CD4-positive, CD25-positive, alpha-beta regulatory T cell (primary cell): ENCODE measurements around the gene ACTL10. TPM values are rescaled to one million over a fixed set of nuclear protein-coding genes. Genes with fewer than 3 reads are reported as not detected.
A peak's percentile ranks its signal among the peaks of the same experiment; 100 is the strongest.

ENCODE experiments used
- ATAC-seq, 2 donors: fragments of 150-1000 bp; cut with Tn5 transposase; one replicate each; pipeline ENCODE4 v1.10.0; 2021; ENCODE audit warnings: low read depth in 2 of 2, moderate number of reproducible peaks in 2 of 2, moderate library complexity in 1 of 2
- DNase-seq, 3 donors: peaks; one replicate each; pipeline versions ENCODE4 v3.0.0 to v3.0.0-alpha.2; 2012 to 2022; ENCODE audit warnings: mixed read lengths in 1 of 3
- H3K27ac ChIP-seq: one replicate; pipeline ENCODE4 v1.7.0; 2013; ENCODE audit warnings: mild to moderate bottlenecking, low read length; ENCODE audit not compliant: insufficient read depth, poor library complexity, severe bottlenecking
- H3K27me3 ChIP-seq: one replicate; pipeline ENCODE4 v1.7.0; 2013; ENCODE audit warnings: low read length; ENCODE audit not compliant: control insufficient read depth, insufficient read depth
- H3K36me3 ChIP-seq: one replicate; pipeline ENCODE4 v1.7.0; 2013; ENCODE audit warnings: mild to moderate bottlenecking, low read length, moderate library complexity; ENCODE audit not compliant: control insufficient read depth, insufficient read depth
- H3K4me1 ChIP-seq: 2 replicates; pipeline ENCODE4 v1.7.0; 2013; ENCODE audit warnings: mild to moderate bottlenecking, low read length; ENCODE audit not compliant: insufficient read depth, control insufficient read depth, poor library complexity, severe bottlenecking
- H3K4me3 ChIP-seq: one replicate; pipeline ENCODE4 v1.7.0; 2013; ENCODE audit warnings: low read depth, mild to moderate bottlenecking, low read length, moderate library complexity
- H3K9me3 ChIP-seq, 2 experiments: 1 replicate in 1 of 2; 2 replicates in 1 of 2; pipeline ENCODE4 v1.7.0; 2013; ENCODE audit warnings: low read length in 2 of 2, mild to moderate bottlenecking in 1 of 2, moderate library complexity in 1 of 2; ENCODE audit not compliant: control insufficient read depth in 2 of 2
- H3K27ac Mint-ChIP-seq, 3 donors: one replicate each; pipeline ENCODE4 v1.8.0; 2020 to 2022; ENCODE audit warnings: mild to moderate bottlenecking in 3 of 3, mixed read lengths in 3 of 3, moderate library complexity in 2 of 3
- H3K27me3 Mint-ChIP-seq: one replicate; pipeline ENCODE4 v1.8.0; 2022; ENCODE audit warnings: mild to moderate bottlenecking, mixed read lengths
- H3K36me3 Mint-ChIP-seq: one replicate; pipeline ENCODE4 v1.8.0; 2020; ENCODE audit warnings: mixed read lengths
- H3K4me1 Mint-ChIP-seq, 4 donors: one replicate each; pipeline ENCODE4 v1.8.0; 2020 to 2022; ENCODE audit warnings: mixed read lengths in 4 of 4, mild to moderate bottlenecking in 1 of 4
- H3K4me3 Mint-ChIP-seq, 4 donors: one replicate each; pipeline ENCODE4 v1.8.0; 2020 to 2022; ENCODE audit warnings: mild to moderate bottlenecking in 4 of 4, mixed read lengths in 4 of 4, moderate library complexity in 3 of 4
- H3K9me3 Mint-ChIP-seq, 7 donors: one replicate each; pipeline ENCODE4 v1.8.0; 2020 to 2022; ENCODE audit warnings: mixed read lengths in 7 of 7, mild to moderate bottlenecking in 3 of 7, moderate library complexity in 2 of 7
- polyA plus RNA-seq, 4 donors: library from polyadenylated mRNA; unstranded; fragments of 300-500 nt; fragmentation: Illumina TruSeq; gene quantifications; one replicate each; pipeline ENCODE4 v1.2.3, GENCODE V29; 2021
- total RNA-seq: library from RNA; stranded (reverse); gene quantifications from one replicate; pipeline ENCODE4 v1.2.3, GENCODE V29; 2022

ACTL10 gene
- total and polyA plus RNA-seq, 5 donors from 2014 or later, result 2.0 to 11.6 (median 8.4) TPM

DNA sequence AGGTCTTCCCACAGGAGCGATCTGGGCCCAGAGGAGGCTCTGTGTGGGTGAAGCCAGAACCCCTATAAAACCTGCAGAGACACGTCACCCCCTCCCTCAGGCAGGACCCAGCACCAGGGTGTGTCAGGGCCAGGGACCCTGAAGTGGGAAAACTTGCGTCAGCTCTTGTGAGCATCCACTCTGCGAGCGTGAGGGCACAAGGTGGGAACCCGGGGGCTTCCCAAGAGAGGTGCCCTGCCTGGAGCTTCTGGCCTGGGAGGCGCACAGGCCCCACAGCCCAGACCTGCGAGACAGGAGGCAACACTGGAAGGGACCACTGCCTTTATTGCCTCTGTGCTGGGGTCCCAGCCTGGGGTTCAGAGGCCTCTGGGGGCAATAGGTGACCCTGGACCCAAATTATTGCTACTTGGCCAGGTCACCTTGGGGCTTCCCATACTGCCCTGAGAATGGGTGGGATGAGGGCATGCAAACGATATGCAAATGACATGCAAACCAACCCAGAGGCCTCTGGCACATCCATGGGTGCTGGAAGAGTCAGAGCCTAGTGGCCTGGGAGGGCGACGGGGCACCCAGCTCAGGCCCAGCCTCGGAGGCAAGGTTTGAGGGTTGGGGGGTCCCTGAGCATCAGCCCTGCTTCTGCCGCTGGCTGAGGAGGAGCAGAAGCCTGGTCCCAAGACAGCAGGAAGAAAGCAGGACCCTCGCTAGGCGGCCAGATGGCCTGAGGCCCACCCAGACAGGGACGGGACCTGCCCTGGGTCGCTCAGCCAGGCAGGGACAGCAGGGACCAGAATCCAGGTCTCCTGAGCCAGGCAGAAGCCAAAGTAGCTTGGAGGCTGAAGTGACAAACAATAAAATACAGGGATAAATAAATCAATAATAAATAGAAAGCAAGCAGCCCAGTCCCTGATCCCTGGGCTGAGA lies 9.7 kb upstream of the ACTL10 start:
- Histone ChIP-seq H3K36me3 (no peaks in the 10 kb centered on the region), H3K4me3 (no peak overlapping the region), H3K27me3 (no peaks in the 10 kb centered on the region), H3K27ac (no peak overlapping the region), H3K9me3 (no peaks in the 10 kb centered on the region), H3K4me1 (peaks cover 2% of the 10 kb centered on the region)
- Mint-ChIP-seq H3K9me3 (no peaks in the 10 kb centered on the region), H3K27me3 (no peaks in the 10 kb centered on the region), H3K36me3 (no peaks in the 10 kb centered on the region), H3K27ac (no peak overlapping the region), H3K4me3 (no peak overlapping the region), H3K4me1 (peaks cover 2 to 17% (median 9%) of the 10 kb centered on the region in 4 donors)
- DNase-seq (no peak), ATAC-seq (no peak)

DNA sequence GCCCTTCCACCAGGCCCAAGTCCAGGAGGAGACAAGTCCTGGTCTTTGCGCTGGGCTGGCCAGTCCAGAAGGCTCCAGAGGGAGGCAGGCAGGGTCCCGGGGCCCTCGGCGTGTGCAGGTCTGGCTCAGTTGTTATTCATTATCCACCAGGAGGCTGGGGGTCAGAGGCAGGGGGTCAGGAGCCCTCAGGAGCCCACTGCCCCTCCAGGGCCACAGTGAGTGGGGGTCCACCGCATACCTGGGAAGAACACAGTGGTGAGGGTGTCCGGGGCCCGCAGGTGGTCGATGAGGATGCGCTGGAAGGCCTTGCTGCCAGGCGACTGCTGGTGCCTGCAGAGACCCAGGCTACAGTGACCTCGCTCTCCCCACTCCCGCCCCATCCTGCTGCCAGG lies 9.0 kb upstream of the ACTL10 start:
- DNase-seq (no peak), ATAC-seq (no peak)
- Histone ChIP-seq H3K27ac (no peak overlapping the region), H3K27me3 (no peaks in the 10 kb centered on the region), H3K4me3 (no peak overlapping the region), H3K4me1 (peaks cover 8% of the 10 kb centered on the region), H3K9me3 (no peaks in the 10 kb centered on the region), H3K36me3 (no peaks in the 10 kb centered on the region)
- H3K4me1 Mint-ChIP-seq, result peaks cover under 1 to 16% (median 8%) of the 10 kb centered on the region in 4 donors
- no peaks in the 10 kb centered on the region for H3K27me3 Mint-ChIP-seq
- H3K27ac Mint-ChIP-seq, result no peak overlapping the region
- H3K4me3 Mint-ChIP-seq, result no peak overlapping the region
- H3K9me3 Mint-ChIP-seq, result no peaks in the 10 kb centered on the region
- no peaks in the 10 kb centered on the region for H3K36me3 Mint-ChIP-seq

DNA sequence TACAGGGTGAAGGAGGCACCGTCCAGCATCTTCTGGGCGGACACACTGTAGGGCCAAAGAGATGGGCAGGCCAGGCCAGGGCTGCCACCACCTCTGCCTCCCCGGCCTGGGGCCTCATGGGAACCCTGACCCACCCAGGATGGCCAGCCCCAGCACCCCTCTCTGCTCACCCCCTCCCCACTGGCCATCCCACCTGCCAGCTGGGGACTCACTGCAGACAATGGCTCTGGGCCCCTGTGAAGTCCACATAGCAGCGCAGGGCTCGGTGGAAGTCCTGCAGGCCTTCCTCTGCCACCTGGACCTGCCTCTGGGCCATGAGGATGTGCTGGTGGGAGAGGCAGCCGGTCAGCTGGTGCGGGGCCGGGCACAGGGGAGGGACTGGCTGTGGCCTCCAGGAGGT lies 8.2 kb upstream of the ACTL10 start:
- no peaks in the 10 kb centered on the region for H3K36me3 ChIP-seq
- ATAC-seq (no peak), DNase-seq (no peak)

DNA sequence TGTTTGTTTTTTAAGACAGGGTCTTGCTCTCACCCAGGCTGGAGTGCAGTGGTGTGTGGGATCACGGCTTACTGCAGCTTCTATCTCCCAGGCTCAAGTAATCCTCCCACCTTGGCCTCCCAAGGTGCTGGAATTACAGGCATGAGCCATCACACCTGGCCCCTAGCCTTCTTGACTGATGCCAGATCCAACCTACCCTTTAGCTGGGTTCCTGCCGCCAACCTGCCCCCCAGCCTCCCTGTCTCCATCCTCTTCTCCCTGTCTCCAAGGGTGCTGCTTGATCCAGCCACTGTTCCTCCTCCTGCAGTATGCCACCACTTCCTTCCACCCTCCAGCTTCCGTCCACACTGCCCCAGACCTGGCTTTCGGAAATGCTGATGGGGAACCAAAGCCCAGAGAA lies 7.8 kb upstream of the ACTL10 start:
- Mint-ChIP-seq H3K9me3 (no peaks in the 10 kb centered on the region), H3K36me3 (no peaks in the 10 kb centered on the region), H3K27ac (no peak overlapping the region), H3K27me3 (no peaks in the 10 kb centered on the region), H3K4me1 (peaks cover 0 to 14% (median 8%) of the 10 kb centered on the region in 4 donors), H3K4me3 (peak overlapping the region in 1 of 4 donors; percentile 44)
- Histone ChIP-seq H3K36me3 (no peaks in the 10 kb centered on the region), H3K9me3 (no peaks in the 10 kb centered on the region), H3K27ac (no peak overlapping the region), H3K27me3 (no peaks in the 10 kb centered on the region), H3K4me1 (peaks cover 20% of the 10 kb centered on the region), H3K4me3 (no peak overlapping the region)
- no peak for DNase-seq
- ATAC-seq, result no peak

More for the DNA sequence above, 8.2 kb upstream of the ACTL10 start:
- Histone ChIP-seq H3K27me3 (no peaks in the 10 kb centered on the region), H3K9me3 (no peaks in the 10 kb centered on the region), H3K27ac (no peak overlapping the region), H3K4me1 (peaks cover 16% of the 10 kb centered on the region), H3K4me3 (no peak overlapping the region)
- Mint-ChIP-seq H3K4me1 (peaks cover 0 to 12% (median 8%) of the 10 kb centered on the region in 4 donors), H3K36me3 (no peaks in the 10 kb centered on the region), H3K4me3 (no peak overlapping the region), H3K9me3 (no peaks in the 10 kb centered on the region), H3K27ac (no peak overlapping the region), H3K27me3 (no peaks in the 10 kb centered on the region)

DNA sequence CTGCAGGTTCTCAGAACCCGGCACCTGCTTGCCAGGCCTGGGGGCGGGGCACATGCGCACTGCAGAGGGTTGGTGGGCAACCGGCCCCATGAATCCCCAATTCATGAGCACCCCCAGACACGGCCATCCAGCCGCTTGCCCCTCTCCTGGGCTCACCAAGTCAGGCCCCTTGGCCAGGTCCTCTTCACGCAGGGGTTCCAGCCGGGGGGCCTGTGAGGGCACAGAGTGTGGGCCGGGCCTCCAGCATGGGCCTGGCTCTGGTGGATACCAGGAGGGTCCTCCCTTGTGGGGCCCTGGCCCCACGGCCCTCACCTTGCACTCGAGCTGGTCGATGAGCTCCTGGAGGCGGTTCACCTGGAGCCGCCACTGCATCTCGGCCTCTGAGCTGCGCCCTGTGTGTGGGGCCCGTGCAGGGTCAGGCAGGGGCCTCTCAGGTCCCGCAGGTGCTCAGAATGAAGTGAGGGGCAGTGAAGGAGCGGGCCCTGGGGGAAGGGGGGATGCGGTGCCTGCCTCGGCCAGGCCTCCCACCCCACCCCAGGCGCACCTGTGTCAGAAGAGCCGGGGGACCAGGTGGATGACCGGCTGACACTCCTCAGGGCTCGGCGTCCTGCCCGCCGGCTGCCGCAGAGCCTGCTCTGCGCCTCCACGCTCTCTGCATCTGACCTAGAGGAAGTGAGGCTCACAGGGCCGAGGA lies 7.3 kb upstream of the ACTL10 start:
- ATAC-seq, result no peak
- Mint-ChIP-seq H3K9me3 (no peaks in the 10 kb centered on the region), H3K4me3 (no peak overlapping the region)

DNA sequence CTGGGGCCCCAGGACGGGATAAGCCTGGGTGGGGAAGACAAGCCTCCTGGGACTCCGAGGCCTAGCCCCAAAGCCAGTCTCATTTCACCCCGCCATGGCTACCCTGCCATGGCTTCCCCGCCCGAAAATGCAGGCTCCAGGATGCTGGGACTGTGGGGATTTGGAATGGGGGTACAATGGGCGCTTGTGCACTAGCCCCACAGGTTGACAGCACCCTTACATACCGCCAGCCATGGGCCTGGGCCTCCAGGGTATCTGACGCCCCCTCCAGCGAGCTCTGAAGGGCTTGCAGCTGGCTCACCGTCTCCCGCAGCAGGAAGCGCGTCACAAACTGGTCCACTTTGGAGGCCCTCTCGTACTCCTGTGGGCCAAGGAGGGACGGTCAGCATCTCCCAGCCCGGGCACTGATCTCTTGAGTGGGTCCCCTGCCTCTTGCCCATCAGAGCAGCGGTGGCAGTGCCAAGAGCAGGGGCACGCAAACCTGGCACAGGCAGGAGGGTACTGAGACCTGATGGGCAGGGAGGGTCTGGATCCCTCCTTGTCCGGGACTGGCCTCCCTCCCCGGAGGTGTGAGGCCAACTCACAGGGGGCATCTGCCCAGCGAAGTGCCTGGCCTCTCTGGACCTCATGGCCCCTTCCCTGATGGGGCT lies 6.6 kb upstream of the ACTL10 start:
- Histone ChIP-seq H3K27me3 (no peaks in the 10 kb centered on the region), H3K4me3 (no peak overlapping the region), H3K27ac (no peak overlapping the region), H3K4me1 (peaks cover 30% of the 10 kb centered on the region), H3K9me3 (no peaks in the 10 kb centered on the region), H3K36me3 (no peaks in the 10 kb centered on the region)
- no peak for ATAC-seq
- no peak for DNase-seq
- no peaks in the 10 kb centered on the region for H3K9me3 Mint-ChIP-seq
- no peak overlapping the region for H3K27ac Mint-ChIP-seq
- H3K4me1 Mint-ChIP-seq, result peaks cover 6 to 27% (median 17%) of the 10 kb centered on the region in 4 donors
- H3K27me3 Mint-ChIP-seq, result no peaks in the 10 kb centered on the region
- peak overlapping the region in 1 of 4 donors; percentile 80 for H3K4me3 Mint-ChIP-seq
- no peaks in the 10 kb centered on the region for H3K36me3 Mint-ChIP-seq

More for the DNA sequence above, 7.3 kb upstream of the ACTL10 start:
- Histone ChIP-seq H3K27ac (no peak overlapping the region), H3K4me3 (no peak overlapping the region), H3K4me1 (peaks cover 26% of the 10 kb centered on the region), H3K9me3 (no peaks in the 10 kb centered on the region), H3K36me3 (no peaks in the 10 kb centered on the region), H3K27me3 (no peaks in the 10 kb centered on the region)
- Mint-ChIP-seq H3K27ac (no peak overlapping the region), H3K27me3 (no peaks in the 10 kb centered on the region), H3K4me1 (peaks cover 2 to 20% (median 11%) of the 10 kb centered on the region in 4 donors), H3K36me3 (no peaks in the 10 kb centered on the region)
- DNase-seq, result no peak

DNA sequence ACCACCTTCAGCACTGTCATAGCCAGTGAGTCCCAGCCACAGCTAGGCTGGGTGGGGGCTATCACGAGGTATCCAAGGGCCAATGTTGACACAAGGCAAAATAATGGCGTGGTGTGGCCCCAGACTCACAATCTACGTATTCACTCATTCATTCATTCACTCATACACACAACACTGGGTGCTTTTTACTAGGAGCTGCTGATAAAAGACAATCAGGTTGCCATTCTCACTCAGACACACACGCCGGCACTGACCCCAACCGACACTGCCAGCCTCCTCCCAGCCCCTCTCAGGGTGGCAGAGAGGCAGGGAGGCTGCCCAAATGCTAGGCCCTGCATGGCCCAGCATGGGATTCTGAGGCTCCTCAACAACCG lies 6.1 kb upstream of the ACTL10 start:
- peak overlapping the region in 1 of 4 donors; percentile 80 for H3K4me3 Mint-ChIP-seq
- no peaks in the 10 kb centered on the region for H3K36me3 ChIP-seq
- H3K9me3 Mint-ChIP-seq, result no peaks in the 10 kb centered on the region
- H3K27me3 Mint-ChIP-seq, result no peaks in the 10 kb centered on the region
- peaks cover 30% of the 10 kb centered on the region for H3K4me1 ChIP-seq
- no peak for DNase-seq
- peaks cover 6 to 32% (median 18%) of the 10 kb centered on the region in 4 donors for H3K4me1 Mint-ChIP-seq
- no peak for ATAC-seq
- H3K27ac Mint-ChIP-seq, result peak overlapping the region in 1 of 3 donors; percentile 36
- no peak overlapping the region for H3K4me3 ChIP-seq
- no peaks in the 10 kb centered on the region for H3K9me3 ChIP-seq
- no peaks in the 10 kb centered on the region for H3K36me3 Mint-ChIP-seq
- H3K27me3 ChIP-seq, result no peaks in the 10 kb centered on the region
- no peak overlapping the region for H3K27ac ChIP-seq
